HG03378 (cell line): Measurements from ENCODE around the gene APOBEC3G.
"Not testable (repeated sequence)": the region's sequence is repeated elsewhere in the genome, so short reads cannot be mapped to it uniquely, and the experiment has no call there.

Source experiments
- ATAC-seq: cut with Tn5 transposase; IDR thresholded peaks from one replicate; pipeline ENCODE4 v1.9.1; 2021; ENCODE audit warnings: mild to moderate bottlenecking, moderate library complexity; ENCODE audit not compliant: unreplicated experiment

Gene APOBEC3G

DNA sequence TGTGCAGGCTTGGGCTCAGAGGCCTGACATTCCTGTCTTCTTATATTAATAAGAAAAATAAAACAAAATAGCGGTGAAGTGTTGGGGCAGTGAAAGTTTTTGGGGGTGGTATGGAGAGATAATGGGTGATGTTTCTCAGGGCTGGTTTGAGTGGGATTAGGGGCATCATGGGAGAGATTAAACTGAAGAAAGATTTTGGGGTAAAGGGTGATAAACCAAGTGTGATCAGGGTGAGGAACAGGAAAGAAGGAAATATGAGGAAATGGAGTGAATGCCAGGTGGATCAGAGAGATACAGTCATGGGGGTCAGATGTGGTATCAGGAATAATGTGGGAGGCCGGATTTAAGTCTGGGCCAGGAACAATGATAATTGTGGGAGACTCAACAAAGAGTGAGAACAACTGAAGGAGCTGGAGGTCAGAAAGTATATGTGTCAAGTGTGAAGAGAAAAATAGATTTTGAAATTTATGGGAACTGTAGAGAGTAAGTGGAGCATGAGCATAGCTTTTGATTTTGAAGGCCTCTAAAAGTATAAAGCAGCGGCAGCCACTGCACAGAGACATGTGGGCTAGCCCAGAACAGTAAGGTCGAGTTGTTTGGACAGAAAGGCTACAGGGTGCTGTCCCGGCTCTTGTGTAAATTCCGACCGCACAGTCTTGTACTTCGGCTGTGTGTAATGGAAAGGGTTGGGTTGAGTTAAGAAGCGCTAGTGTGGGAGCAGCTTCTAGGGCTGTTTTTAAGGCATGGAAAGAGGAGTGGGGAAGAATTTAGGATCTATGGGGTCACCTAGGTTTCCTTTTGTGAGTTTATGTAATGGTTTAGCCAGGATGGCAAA is 10.4 kb upstream of the APOBEC3G start:
- not testable (repeated sequence) for ATAC-seq

DNA sequence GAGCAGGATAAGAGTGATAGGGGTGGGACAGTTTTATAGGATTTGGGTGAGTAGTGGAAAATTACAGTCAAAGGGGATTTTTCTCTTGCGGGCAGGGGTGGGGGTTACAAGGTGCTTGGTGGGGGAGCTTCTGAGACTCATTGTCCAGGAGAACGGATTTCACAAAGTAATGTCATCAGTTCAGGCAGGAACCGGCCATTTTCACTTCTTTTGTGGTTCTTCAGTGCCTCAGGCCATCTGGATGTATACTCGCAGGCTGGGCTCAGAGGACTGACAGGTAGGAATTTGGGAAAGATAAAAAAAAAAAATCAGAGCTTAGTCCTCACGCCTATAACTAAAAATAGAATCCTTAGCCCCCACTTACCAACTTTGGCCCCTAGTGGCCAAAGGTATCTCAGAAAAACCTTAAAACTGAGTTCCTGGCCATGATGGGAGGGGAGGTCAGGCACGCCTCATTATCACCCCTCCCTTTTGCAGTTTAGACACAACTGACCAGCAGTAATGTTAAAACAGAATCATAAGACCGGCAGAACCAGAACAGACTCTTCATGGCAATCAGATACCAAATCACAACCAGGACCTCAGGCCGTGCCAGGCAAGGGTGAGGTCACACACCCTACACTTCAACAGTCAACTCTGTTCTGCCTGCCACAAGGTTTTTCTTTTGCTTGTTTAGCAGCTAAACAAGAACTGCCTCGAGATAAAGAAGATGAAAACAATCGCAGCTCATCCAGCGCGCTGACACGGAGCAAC is 8.9 kb upstream of the APOBEC3G start:
- ATAC-seq = no peak

DNA sequence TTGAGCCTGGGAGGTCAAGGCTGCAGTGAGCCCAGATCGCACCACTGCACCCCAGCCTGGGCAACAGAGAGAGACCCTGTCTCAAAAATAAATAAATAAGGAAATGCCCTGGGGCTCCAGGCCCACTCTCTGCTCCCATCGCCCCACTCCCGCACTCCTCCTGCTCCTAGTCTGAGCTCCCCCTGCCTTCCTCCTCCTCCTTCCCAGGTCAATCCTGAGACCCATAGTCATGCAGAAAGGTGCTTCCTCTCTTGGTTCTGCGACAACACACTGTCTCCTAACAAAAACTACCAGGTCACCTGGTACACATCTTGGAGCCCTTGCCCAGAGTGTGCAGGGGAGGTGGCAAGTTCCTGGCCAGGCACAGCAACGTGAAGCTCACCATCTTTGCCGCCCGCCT is 6.9 kb upstream of the APOBEC3G start:
- no peak for ATAC-seq

DNA sequence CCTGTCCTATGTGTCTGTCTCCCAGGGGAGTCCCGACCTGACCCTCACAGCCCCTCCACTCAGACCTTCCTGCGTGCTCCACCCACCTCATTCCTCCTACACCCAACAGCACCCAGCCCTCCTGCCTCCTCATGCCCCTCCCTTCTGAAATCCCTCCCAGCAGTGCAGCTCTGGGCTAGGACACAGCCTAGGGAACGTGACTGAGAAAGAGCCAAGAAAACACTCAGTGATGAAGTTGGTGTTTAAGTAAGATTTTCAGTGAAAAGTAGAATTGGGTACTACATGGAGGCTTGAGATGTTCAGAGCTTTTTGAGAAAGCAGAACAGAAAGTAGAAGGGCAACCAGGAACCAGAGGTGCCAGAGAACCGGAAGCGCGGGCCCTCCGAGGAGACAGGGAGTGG is 4.5 kb upstream of the APOBEC3G start:
- ATAC-seq = not testable (repeated sequence)

DNA sequence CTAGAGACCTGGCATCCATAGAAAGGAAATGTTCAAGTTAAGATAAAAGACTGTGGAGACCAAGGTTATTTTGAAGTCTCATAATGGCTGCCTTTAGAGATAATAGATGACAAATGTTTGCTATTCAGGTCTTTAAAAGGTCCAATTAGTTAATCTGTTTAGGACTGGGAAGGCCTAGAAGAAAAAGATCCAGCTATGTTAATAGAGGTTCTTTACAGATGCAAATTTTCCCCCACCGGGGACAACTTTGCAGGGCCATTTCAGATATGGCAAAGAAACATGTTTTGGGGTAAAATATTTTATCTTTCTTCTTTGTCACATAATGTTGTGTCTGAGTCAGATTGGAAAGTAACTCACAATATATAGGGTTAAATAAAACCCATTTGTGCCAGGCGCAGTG is 3.1 kb upstream of the APOBEC3G start:
- no peak for ATAC-seq

DNA sequence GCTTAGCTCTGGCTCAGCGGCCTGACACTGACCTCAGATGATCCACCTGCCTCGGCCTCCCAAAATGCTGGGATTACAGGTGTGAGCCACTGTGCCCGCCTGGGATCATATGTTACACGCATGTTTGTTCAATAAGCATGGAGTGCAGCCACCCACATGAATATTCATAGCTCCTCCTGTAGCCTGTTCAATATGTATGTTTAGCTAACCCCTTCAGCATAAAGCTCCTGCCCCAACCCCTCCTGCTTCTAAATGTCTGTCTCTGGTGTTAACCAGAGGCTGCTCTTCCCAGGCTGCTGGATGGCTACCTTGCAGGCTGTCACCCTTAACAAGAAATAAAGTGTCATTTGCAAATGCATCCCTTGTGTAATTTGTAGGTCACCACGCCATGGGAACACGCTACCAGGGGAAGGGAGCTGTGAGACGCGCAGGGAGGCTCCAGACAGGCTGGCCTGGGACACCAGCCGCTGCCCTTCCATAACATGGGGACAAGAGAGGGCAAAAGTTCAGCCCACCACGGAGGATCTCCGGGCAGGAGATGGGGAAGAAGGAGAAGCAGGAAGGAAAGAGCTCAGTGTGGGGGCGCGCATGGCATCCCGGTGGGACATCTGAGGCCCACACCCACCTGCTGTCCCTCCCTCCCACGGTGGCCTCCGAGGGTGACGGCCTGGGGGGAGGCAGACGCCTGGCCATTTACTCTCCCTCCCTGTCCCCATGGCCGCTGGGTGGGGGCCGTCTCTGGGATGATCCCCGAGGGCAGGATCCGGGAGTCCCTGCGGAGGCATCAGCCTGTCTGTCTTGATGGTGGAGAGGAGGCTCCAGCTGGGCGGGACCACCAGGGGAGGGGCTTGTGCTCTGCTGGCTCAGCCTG is 685 bp upstream of the APOBEC3G start:
- ATAC-seq = not testable (repeated sequence)

DNA sequence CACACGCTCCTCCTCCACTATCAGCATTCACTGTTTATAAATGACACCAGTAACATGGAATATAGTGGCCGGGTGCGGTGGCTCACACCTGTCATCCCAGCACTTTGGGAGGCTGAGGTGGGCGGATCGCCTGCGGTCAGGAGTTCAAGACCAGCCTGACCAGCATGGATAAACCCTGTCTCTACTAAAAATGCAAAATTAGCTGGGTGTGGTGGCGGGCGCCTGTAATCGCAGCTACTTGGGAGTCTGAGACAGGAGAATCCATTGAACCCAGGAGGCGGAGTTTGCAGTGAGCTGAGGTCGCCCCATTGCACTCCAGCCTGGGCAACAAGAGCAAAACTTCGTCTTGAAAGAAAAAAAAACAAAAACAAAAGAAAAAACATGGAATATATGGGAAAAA is 837 bp downstream of the APOBEC3G start:
- not testable (repeated sequence) for ATAC-seq

DNA sequence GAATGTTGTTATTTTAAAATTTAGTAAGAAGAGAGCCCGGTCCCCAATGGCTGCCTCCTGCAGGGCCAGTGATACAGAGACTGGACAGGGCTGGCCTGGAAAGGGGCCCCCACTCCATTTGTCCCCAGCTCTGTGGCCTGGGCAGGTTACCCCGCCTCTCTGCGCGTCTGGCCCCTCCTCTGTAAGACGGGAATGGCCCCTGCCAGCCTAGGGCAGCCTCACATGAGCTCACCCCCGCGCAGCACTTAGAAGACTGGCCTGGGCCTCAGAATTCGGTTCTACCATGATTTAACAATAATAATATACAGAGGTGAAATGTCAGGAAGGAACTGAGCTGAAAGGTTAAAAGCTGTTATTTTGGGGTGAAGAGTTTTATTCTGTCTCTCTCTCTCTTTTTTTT is 1.3 kb downstream of the APOBEC3G start:
- no peak for ATAC-seq

DNA sequence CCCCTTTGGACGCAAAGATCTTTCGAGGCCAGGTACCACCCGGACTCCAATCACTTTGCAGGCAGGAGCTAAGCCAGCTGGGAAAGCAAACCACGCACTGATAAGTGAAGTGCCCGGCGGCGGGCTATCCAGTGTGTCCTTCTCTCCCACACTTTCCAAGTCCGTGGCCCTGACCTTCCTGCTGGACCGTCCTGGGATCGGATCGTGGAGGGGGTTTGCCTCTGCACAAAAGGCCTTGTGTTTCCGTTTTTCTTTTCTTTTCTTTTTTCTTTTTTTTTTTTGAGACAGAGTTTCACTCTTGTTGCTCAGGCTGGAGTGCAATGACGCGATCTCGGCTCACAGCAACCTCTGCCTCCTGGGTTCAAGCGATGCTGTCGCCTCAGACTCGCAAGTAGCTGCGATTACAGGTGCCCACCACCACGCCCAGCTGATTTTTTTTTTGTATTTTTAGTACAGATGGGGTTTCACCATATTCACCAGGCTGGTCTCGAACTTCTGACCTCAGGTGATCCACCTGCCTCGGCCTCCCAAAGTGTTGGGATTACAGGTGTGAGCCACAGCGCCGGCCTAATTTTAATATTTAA is 2.1 kb downstream of the APOBEC3G start:
- not testable (repeated sequence) for ATAC-seq

DNA sequence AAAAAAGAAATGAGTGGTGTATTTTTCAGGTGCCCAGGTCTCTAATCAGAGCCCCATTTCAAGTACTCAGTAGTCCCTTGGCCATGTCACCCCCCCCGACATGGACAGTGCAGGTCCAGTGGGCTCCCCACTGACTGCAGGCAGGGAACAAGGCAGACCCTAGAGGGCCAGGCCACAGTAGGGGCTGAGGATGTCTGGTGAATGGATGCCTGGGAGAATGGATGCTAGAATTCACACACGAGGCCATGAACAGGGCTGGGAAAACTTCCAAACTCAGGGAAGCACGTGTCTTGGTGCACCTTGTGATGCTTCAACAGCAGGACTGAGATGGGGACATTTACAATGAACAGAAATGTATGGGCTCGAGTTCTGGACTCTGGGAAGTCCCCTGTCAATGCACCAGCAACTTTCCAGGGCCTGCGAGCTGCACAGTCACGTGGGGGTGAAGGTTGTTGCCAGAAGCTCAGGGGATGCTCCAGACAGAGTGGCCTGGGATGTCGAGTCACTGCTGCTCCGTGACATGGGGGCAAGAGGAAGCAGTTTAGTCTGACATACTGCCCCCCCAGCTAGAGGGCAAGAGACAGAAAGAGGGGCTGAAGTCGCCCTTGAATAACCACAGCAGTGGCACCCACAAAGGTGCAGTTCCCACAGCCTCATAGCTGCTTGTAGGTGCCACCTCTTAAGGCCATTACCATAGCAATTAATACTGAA is 3.1 kb downstream of the APOBEC3G start:
- no peak for ATAC-seq

DNA sequence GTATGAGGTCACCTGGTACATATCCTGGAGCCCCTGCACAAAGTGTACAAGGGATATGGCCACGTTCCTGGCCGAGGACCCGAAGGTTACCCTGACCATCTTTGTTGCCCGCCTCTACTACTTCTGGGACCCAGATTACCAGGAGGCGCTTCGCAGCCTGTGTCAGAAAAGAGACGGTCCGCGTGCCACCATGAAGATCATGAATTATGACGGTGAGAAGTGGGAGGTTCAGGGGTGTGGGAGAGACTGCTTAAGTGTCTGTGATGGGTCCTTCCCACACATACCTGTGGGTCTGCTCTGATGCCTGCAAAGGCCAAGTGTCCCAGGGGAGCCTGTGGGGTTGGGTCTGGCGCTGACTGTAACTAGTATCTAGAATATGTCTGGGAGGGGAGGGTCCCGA is 3.9 kb downstream of the APOBEC3G start:
- ATAC-seq = no peak

DNA sequence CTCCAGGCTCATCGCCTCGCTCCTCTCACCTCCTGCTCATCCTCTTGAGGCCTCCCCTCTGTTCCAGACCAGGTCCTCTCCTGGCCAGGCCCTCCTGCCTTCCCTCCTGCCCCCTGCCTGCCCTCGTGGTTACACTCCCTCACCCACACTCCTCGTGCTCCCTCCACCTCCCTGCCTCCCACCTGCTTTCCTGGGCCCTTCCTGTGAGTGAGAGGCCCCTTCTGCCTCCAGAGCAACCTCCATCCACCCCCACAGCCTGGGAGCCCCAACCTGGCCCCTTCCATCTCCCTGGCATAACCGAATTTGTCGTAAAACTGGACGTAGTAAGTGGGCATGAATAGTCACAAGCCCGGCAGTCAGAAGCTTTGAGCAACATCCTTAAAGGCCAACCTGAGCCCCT is 4.5 kb downstream of the APOBEC3G start:
- ATAC-seq = no peak

DNA sequence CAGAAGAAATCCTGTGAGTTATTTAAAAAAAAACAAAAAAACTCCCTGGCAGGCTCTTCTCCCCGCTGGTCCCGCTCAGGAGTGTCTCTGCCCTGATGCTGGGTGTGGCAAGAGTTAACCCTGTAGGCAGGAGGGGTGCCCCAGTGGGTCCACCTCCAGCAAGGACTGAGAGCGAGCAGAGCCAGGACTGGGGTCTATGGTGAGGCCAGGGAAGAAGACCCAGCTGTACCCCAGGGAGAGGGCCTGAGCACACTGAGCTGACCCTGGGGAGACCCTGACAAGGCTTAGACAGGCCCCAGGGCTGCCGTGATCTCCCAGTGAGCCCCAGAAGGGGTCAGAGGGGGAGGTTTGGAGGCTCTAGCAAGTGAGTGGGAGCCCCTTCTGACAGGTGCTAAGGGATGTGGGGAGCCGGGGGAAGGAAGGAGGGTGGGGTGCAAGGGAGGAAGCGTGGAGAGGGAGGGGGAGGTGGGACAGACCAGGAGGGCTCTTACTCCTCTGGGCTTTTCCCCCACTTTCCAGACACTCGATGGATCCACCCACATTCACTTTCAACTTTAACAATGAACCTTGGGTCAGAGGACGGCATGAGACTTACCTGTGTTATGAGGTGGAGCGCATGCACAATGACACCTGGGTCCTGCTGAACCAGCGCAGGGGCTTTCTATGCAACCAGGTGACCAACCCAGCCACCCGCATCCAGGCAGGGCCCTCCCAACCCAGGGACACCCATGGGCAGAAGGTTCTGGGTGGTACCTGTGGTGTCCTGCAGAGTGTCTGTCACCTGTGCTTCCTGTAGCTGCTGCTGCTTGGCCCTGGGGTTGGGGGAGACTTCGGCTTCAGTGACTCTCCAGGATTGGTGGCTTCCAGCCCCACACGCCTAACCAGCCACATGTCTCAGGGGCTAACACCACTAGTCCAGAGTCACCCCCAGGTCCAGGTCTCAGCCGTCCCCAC is 6.4 kb downstream of the APOBEC3G start:
- ATAC-seq = no peak

DNA sequence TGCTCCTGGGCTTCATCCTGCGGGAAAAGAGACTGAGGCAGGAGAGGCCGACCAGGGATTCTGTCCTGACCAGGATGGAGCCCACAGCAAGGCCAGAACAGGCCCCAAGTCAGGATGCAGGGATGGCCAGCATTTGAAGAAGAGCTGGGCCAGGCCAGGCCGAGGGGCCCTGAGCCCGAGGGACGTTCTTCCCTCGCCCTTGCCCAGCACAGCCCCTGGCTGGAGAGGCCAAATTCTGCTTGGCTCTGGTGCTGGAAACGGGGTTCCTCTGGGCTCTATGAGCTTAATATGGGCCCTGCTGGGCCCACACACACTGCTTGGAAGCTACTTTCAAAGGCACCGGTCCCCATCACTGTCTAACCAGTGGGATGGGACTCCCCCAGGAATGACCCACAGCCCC is 7.6 kb downstream of the APOBEC3G start:
- no peak for ATAC-seq

DNA sequence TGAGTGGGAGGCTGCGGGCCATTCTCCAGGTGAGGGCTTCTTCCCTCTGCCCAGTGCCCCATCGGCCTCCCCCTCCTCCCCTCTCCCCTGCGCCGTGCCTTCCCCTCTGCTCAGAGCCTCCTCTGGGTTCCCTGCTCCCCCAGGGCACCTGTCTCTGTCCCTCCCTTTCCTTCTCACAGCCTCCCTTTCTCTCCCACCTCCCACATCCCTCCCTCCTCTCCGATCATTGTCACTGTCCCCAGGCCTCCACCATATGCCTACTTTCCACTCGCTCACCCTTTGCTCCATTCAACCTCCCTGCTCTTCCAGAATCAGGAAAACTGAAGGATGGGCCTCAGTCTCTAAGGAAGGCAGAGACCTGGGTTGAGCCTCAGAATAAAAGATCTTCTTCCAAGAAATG is 10.0 kb downstream of the APOBEC3G start:
- no peak for ATAC-seq

DNA sequence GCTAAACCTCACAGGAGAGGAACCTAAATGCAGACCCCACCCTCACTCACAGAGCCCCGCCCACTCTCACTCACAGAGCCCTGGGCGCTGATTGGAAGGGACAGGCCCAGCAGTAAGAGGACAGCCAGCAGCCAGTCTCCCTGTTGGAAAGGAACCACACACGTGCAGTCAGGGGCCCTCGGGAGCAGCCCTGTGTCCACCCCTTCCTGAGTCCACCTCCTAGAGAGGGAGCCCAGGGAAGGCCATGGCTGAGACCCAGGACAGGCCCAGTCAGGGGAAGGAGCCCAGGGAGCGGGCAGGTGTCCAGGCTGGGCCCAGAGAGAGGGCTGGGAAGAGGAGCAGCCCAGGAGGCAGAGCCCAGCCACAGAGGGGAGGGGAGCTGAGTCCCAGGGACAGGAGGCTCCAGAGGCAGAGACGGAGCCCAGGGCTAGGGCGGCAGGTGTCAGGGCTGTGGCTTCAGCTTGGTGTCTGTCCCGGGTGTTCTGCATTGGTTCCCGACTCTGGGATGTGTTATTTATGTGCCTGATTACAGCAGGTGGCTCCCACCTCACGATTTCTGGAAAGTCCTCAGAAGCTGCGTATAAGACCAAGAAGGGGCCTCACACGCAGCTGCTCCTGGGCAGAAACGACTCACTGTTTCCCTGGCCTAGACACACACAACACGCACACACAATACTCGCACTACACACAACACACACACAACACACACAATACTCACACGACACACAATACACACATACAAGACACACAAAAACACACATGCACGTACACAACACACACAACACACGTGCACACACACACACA is 11.0 kb downstream of the APOBEC3G start:
- ATAC-seq = no peak

DNA sequence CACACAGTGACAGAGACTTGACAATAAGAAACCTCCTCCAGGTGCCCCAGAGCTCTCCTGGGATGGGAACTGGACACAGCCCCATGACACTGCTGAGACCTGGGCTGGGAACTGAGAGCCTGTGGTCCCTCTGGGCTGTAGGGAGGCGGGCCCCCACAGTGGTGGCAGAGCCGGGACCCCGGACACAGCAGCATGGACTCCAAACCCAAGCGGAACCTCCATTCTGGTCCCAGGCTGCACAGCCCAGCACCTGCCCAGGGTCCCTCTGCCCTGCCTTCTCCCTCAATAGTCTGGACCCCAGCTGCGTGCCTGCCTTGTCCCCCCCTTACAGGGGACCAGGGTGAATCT is 11.6 kb downstream of the APOBEC3G start:
- no peak for ATAC-seq

DNA sequence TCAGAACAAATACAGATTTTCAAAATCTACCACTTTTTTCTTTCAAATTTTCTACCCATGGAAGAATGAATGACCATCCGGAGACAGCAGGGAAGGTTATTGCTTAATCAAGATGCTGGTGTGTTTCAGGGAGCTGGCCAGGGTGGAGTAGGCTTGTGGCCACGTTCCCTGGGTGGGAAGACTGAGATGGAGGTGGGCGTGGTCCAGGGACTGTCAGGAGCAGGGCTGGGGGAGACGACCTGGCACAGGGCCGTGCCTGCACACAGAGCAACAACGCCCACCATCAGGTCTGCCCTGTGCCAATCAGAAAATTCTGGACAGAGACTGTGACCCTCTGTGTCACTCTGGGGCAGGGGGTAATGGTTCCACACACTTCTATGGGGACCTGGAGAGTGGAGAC is 12.9 kb downstream of the APOBEC3G start:
- no peak for ATAC-seq
